GM18526 (cell line): ENCODE results near the gene RSPO4.

Source experiments
- POLR2A ChIP-seq: IDR thresholded peaks from 3 replicates; pipeline ENCODE4 v1.6.1; 2011; ENCODE audit not compliant: insufficient read length; ENCODE audit errors: extremely low read depth

RSPO4 gene

DNA sequence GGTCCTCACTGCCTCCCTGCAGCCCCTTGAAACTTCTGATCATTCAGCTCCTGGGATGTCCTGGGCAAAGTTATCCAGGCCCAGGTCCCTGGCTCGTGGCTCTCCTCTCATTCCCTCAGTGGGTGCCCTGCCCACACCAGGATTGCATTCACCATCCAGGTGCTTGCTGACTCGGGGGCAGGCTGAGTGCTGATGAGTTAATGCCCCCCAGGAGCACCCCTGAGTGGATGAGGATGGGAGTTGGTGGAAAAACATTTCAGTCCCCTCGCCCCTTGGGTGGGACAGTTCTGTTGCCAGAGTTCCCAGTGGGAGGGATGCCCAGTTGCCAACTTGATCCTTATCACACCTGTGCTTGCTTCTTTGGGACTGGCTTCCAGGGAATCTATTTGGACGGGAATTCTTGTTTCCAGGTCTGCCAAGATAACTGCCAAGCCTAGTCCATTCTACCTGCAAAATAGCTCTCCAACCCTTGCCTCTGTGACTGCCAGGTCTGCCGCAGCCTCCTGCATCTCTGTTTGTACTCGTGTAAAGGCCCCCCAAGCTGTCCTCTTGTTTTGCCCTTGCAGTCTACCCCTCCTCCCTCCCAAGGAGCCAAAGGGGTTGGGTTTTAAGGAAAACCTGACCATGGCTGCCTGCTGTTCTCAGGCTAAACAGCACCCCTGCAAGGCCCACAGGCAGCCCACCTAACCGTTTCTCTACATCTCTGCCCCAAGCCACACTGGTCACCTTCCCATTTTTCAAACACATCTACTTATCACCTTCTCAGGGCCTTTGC, 11.6 kb upstream of the RSPO4 start:
- TF ChIP-seq POLR2A: no peak

DNA sequence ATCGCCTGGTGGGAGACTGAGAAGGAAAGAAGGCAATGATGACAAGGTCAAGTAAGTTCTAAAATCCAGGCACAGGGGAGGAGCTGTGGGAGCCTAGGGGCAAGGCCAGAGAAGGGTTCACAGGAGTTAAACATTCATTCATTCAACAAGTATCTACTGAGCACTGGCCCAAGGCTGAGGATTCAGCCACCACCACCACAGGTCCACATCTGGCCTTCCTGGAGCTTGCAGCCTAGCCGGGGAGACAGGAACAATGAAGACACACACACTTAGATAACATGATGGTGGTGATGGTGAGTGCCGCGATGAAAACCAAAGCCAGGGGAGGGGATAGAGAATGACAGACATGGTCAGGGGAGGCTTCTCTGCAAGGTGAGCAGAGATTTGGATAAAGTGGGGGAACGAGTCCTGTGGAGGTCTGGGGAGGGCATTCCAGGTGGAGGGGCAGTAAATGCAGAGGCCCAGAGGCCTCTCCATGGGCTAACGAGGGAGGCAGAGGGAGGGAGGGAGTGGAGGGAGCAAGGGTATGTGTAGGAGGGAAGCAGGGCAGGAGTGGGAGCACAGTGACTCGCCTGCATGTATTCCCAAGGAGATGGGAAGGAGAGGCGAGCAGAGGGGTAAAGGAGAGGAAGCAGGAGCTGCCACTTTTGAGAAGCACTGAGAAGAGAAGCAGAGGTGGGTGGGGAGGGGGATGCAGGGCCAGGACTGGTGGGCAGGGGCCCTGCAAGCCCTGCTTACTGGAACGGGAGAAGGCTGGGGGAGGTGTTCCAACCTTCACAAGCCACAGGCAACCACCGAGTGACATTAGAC, 10.5 kb upstream of the RSPO4 start:
- TF ChIP-seq POLR2A: no peak

DNA sequence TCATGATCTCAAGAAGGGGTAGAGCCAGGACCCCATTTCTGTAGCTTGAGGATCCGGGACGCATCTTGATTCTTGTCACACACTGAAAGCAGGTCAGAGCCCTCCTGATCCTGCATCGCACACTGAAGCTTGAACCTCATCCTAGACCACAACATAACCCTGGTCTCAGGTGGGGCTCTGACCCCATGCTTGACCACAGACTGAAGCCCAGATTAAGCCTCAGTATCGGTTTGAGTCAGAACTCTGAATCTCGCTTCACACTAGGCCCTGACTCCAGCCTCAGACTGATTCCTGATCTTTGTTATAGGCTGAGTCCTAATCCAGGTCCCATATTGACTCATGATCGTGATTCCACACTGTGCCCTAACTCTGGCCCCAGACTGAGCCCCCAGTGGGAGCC, 8.5 kb upstream of the RSPO4 start:
- TF ChIP-seq POLR2A: no peak

DNA sequence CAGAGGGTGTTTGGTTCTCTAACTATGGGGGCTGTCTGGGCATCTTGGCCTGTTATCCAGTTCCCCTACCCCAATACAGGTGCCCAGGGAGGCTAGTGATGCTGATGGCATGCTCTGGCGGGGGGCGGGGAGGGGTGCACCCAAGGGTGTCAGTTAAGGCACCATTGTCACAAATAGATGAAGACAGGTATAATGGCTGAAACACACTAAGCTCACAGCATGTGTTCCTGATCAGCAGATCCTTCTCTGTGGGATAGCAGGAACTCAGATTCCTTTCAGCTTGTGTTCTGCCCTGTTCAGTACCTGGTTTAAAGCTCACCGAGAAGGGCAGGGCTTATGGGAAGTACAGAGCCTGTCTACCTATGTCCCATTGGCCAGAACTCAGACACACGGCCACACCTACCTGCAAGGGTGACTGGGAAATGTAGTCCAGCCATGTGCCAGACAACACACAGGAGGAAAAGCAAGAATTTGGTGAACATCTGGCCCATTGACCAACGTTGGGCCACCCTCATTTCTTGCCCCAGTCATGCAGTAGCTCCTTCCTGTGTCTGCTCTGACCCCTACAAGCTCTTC, 3.4 kb upstream of the RSPO4 start:
- TF ChIP-seq POLR2A: no peak

DNA sequence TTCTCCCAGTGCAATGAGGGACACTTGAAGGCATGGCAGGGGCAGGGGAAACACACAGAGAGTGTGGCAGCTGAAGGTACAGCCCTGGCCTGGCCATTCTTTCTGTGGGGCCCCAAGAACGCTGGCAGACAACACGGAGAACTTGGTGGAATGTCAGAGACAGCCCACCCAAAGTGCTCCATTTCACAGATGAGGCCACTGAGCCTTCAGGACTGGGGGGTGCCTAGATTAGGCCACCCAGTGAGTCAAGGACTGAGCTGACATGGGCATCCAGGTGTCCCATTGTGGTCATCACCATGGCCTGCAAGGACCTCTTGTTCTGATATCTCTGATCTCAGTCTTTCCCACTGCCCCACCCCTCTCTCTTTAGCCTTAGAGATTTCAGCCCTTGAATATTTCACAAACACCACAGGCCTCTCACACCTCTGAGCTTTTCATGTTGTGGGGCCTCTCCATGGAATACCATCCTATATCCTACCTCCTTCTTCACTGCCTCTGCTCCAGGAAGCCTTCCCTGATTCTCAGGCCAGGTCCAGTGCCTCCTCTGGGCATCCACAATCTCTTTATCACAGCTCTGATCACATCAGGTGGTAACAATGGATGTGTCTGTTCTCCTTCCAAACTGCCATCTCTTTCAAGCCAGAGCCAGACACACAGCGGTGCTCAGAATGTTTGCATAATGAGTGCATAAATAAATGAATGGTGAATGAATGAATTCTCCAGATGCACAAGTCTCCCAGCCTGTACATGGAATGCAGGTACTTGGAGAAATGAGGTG, 2.0 kb upstream of the RSPO4 start:
- TF ChIP-seq POLR2A: no peak

DNA sequence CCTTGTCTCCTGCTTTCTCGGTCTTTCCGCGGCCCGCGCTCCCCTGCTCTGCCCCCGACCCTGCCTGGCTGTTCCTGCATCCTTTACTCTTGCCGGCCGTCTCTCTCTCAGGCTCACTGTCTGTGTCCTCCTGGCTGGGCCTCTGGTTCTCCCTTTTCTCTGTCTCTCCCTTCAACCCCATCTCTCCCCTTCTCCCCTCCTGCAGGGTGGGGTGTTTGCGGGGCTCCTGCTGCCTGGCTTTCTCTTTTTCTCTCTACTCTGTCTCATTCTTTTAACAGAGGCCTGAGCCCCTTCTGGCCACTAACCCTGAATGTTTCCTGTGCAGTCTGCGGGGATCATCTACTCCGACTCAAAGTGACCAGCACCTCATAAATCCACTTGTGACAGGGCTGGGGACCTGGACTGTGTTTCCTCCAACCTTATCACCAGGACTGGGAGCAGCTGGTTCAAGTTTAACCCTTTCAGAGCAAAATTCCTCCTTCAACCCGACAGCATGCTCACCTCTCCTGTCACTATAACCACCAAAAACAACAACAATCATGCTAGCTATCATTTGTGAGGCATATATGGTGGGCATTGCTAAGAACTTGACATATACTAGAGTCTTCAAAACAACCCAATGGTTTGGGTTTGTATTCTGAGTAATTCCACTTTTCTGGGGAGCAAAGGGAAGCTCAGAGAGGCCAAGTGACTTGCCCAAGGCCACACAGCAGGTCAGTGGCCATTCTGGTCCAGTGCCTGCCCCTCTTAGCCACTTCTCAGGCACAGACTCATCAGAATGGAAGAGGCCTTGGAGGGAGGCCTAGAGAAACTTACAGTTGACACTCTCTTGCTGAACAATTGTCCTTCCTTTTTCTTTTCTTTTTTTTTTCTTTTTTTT, 811 bp upstream of the RSPO4 start:
- no peak for TF ChIP-seq POLR2A

DNA sequence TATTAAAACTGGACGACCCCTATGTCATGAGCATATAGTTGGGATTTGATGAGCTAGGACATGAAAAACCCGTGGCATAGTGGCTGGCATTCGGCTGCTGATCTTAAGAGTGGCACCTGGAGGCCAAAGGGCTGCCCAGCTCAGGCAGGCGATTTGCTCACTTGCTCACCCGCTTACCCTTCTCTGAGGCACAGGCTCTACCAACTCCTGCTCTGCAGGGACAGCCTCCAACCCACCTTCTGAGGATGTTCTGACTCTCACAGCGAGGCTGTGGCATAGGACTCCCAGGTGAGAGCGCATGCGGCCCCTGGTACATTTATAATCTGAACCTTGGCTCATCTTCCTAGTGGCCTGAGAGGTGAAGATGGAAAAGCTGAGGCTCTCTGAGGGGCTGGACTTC, 995 bp downstream of the RSPO4 start:
- TF ChIP-seq POLR2A: no peak

DNA sequence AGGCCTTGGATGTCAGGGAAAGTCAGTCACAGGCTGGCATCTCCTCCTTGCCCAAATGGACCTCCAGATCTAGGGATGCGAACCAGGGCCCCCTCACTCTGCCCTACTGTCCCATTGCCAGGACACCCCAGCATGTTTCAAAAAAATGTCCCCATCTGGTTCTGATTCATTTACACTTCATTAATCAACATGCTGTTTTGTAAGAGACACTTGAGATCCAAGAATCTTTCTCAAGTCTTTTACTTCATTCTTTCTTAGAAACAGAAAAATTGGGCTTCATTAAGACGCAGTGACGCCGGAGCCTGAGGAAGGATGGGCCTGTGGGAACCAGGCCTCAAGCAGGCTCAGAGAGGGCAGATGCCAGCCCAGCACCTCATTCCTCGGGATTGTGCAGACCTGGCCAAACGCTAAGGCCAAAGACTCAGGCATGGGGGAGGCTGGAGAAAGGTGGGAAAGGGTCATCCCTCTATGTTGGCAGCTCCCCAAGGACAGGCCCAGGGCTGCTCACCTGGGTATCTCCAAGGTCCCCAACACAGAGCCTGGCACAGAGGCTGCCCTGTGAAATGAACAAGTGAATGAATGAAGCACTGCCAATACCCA, 3.8 kb downstream of the RSPO4 start:
- no peak for TF ChIP-seq POLR2A

DNA sequence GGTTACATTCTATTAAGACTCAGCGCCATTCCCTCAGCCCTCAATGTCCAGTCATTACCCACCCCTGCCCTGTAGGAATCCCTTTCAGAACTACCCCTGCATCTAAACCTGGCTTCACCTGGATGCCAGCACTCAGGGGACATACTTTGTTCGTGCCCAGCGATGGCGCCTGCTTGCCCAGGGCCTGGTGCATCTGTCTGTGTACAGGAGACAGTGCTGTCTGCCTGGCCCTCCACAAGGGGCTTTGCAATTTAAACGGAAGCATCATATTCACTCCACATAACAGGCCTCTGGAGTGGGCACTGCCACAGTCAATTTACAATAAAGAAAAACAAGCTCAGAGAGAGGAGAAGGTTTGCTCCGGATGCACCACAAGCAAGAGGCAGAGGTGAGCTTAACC, 4.6 kb downstream of the RSPO4 start:
- TF ChIP-seq POLR2A: no peak

DNA sequence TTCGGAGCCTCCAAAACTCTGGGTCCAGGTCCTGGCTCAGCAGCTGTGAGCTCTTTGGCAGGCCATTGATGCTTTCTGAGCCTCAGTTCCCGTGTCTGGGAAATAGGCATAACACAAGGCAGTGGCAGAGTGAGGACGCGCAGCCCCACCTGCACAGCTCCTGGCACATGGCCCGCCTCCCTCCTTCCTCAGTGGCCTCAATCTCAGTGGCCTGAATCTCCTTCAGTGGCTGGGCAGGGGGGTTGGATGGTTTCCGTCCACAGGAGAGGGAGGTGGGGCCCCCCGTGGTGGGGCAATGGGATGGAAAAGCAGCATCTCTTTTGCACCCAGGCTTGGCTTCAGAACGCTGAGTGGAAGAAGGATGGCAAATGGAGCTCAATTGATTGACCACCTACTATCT, 5.1 kb downstream of the RSPO4 start:
- TF ChIP-seq POLR2A: no peak

DNA sequence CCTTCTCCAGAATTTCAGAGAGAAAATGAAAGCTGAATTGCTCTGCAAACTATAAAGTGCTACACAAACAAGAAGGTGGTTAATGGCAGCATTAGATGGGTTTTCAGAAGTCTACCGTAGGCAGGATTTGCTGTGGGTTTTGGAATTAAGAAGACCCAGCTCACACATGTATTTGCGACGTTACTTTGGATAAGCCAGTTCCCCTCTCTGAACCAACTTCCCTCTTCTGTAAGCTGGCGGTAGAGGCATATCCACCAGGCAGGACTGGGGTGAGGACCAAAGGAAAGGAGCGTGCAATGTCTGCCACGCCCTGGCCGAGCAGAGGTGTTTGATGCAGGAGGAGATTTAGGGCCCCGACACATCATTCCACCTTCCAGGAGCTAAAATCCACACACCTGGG, 6.9 kb downstream of the RSPO4 start:
- TF ChIP-seq POLR2A: no peak

DNA sequence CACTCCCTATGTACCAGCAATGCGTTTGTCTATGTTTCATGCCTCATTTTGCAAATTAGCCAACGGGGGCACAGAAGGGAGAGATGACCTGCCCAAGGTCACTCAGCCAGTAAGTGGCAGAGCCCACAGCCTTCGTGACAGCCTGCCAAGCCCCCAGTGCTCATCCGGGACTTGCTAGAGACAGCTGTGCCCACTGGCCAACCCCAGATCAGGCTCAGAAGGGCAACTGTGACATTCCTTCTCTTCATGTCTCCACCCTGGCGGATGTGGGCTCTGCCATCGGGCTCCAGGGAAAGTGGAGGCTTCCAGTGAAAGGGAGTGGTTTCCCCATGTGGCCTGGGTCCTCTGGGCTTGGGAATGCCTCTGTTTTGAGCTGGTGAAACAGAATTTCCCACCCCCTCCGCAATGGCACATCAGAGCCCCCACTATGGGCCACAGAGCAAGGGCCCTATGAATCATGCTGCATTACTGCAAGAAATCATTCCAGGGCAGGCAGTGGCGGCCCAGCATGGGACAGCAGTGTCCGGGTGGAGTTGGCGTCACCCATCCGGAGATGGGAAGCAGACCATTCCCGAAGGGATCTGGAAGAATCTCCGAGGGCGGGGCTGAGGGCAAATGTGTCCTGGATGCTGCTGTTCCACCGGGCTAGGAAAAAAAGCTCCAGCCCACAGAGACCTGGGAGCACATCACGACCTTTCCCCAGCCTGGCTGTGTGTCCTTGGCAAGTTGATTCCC, 9.1 kb downstream of the RSPO4 start:
- TF ChIP-seq POLR2A: no peak

DNA sequence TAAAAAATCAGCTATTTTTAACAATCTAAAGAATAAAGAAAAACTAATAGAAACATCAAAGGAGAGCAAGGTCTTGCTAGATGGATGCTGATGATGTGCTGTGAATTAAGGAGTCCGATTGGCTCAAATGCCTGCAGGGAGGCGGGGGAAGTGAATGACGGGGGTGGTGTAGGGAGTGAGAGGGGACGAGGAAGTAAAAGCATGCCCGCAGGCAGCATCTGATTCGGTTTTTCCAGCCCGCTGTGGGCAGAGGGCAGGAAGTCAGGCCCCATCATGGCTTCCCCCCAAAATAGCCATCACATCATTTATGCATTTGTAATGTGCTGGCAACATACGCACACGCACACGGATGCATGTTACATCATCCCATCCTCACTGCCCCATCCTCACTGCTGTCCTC, 10.3 kb downstream of the RSPO4 start:
- TF ChIP-seq POLR2A: no peak
